A673 (cell line): ENCODE results near the gene NPLOC4. TPM values are rescaled to one million over a fixed set of nuclear protein-coding genes. Genes with fewer than 3 reads are reported as not detected.

ENCODE experiments used
- BruUV-seq: library from RNA; stranded (reverse); fragments of 400-500 nt; replicated peaks from 2 replicates; lab custom pipeline; 2021; lab: Mats Ljungman, UMichigan
- CTCF ChIA-PET: fragments of 300-600 bp; sonication (Branson Sonifier 250); formaldehyde crosslinking; loops from one replicate; lab custom pipeline; 2022; ENCODE audit warnings: antibody characterized with exemption; lab: Charles Lee
- POLR2A ChIA-PET: fragments of 300-600 bp; sonication (Branson Sonifier 250); formaldehyde crosslinking; loops from one replicate; lab custom pipeline; 2022; ENCODE audit warnings: antibody characterized with exemption; ENCODE audit not compliant: low non-redundant PET; lab: Charles Lee
- DNase-seq: peaks from one replicate; pipeline ENCODE4 v3.0.0-alpha.2; 2015; ENCODE audit warnings: low spot score
- H3K27ac ChIP-seq: fragments of 200-600 bp; sonication (generic); 2 replicates; pipeline ENCODE4 v1.5.1; 2016; ENCODE audit warnings: mixed run types, low read depth, mild to moderate bottlenecking, mixed read lengths, antibody characterized with exemption, low read length; ENCODE audit not compliant: poor library complexity, severe bottlenecking
- H3K27me3 ChIP-seq: fragments of 200-600 bp; sonication (generic); replicated peaks from 2 replicates; pipeline ENCODE4 v1.6.1; 2017; ENCODE audit warnings: mixed run types, low read depth, mild to moderate bottlenecking, mixed read lengths, antibody characterized with exemption, low read length; ENCODE audit not compliant: insufficient read depth, poor library complexity
- H3K36me3 ChIP-seq: fragments of 200-600 bp; sonication (generic); 2 replicates; pipeline ENCODE4 v1.6.1; 2016; ENCODE audit warnings: mixed run types, mild to moderate bottlenecking, mixed read lengths, antibody characterized with exemption, low read length; ENCODE audit not compliant: insufficient read depth, poor library complexity, severe bottlenecking
- H3K4me1 ChIP-seq: fragments of 200-600 bp; sonication (generic); 2 replicates; pipeline ENCODE4 v1.6.1; 2017; ENCODE audit warnings: mixed run types, mild to moderate bottlenecking, mixed read lengths, antibody characterized with exemption, low read length; ENCODE audit not compliant: insufficient read depth, poor library complexity, severe bottlenecking
- H3K4me3 ChIP-seq: fragments of 200-600 bp; sonication (generic); 2 replicates; pipeline ENCODE4 v1.5.1; 2016; ENCODE audit warnings: low read depth, mixed run types, mild to moderate bottlenecking, mixed read lengths, low read length; ENCODE audit not compliant: poor library complexity, severe bottlenecking
- H3K9me3 ChIP-seq: fragments of 200-600 bp; sonication (generic); 2 replicates; pipeline ENCODE4 v1.6.1; 2016; ENCODE audit warnings: mixed run types, low read depth, mild to moderate bottlenecking, mixed read lengths, antibody characterized with exemption, low read length; ENCODE audit not compliant: poor library complexity, severe bottlenecking
- CTCF ChIP-seq: fragments of 300-800, 200-600 bp; sonication (generic); conservative IDR thresholded peaks from 2 replicates; pipeline ENCODE4 v1.5.1; 2017; ENCODE audit warnings: low read depth, mild to moderate bottlenecking, antibody characterized with exemption, low read length, moderate library complexity, mixed read lengths
- EZH2 ChIP-seq: fragments of 200-600 bp; sonication (generic); IDR thresholded peaks from 2 replicates; pipeline ENCODE4 v1.6.1; 2017; ENCODE audit warnings: borderline replicate concordance, low read depth, mild to moderate bottlenecking, mixed read lengths, antibody characterized with exemption, low read length; ENCODE audit not compliant: poor library complexity, severe bottlenecking
- intact Hi-C: fragments of 100-400 bp; cut with micrococcal nuclease; formaldehyde crosslinking; loops from one replicate; pipeline ENCODE4 v1.10.0; 2022; ENCODE audit not compliant: unreplicated experiment
- total RNA-seq: library from RNA; stranded (reverse); gene quantifications from 2 replicates; pipeline ENCODE4 v1.2.3, GENCODE V29; 2021

NPLOC4 gene
- total RNA-seq, 1 experiment from 2014 or later: 195 TPM

- intact Hi-C loops: no loop called here
- POLR2A ChIA-PET: interaction anchor here (0.6 kb wide), 1 partner anchor 101 kb away, joined by 3 read pairs; no protein-coding TSS in a partner anchor
- Histone ChIP-seq H3K27ac (no peak overlapping the region), H3K9me3 (no peaks in the 10 kb centered on the region), H3K4me1 (peaks cover 39% of the 10 kb centered on the region), H3K27me3 (no peaks in the 10 kb centered on the region), H3K4me3 (no peak overlapping the region), H3K36me3 (peaks cover 51% of the 10 kb centered on the region)
- no peak for TF ChIP-seq EZH2
- no peak for TF ChIP-seq CTCF
- TSS peak; percentile 38 for BruUV-seq
- CTCF ChIA-PET: no interaction called here
- no peak for DNase-seq
Observed at GRCh38 chr17:81556863-81557262, 80.0 kb downstream of the NPLOC4 start.

GRCh38 chr17:81556175-81556691, 80.7 kb downstream of the NPLOC4 start:
- H3K27me3 ChIP-seq: no peaks in the 10 kb centered on the region
- BruUV-seq: no TSS peak
- TF ChIP-seq EZH2 (no peak), CTCF (no peak)
- ChIA-PET POLR2A (interaction anchor here (0.6 kb wide), 1 partner anchor 152 kb away, joined by 4 read pairs; no protein-coding TSS in a partner anchor), CTCF (no interaction called here)
- H3K27ac ChIP-seq: no peak overlapping the region
- H3K36me3 ChIP-seq: peaks cover 45% of the 10 kb centered on the region
- H3K4me1 ChIP-seq: peaks cover 36% of the 10 kb centered on the region
- no peak overlapping the region for H3K4me3 ChIP-seq
- H3K9me3 ChIP-seq: no peaks in the 10 kb centered on the region
- no peak for DNase-seq
- intact Hi-C loops: no loop called here

- peaks cover 10% of the 10 kb centered on the region for H3K4me1 ChIP-seq
- H3K27me3 ChIP-seq: no peaks in the 10 kb centered on the region
- intact Hi-C loops: loop anchor here (5.0 kb wide), 1 partner anchor 36 kb away; no protein-coding TSS in a partner anchor
- peak; percentile 89 for DNase-seq
- peak overlapping the region; percentile 85 for H3K4me3 ChIP-seq
- CTCF ChIA-PET: no interaction called here
- H3K36me3 ChIP-seq: peaks cover 45% of the 10 kb centered on the region
- peak overlapping the region; percentile 96 for H3K27ac ChIP-seq
- POLR2A ChIA-PET: interaction anchor here (0.5 kb wide), 1 partner anchor 372 kb away, joined by 4 read pairs; no protein-coding TSS in a partner anchor
- no TSS peak for BruUV-seq
- TF ChIP-seq EZH2 (no peak), CTCF (no peak)
- no peaks in the 10 kb centered on the region for H3K9me3 ChIP-seq
Observed at GRCh38 chr17:81553616-81554181, 83.2 kb downstream of the NPLOC4 start.
